Stimulated activated CD8-positive, alpha-beta memory T cell treated with anti-CD3 and anti-CD28 coated beads, Interleukin-4, amount 100 ng/mL, for 1 hour (primary cell): ENCODE measurements around the gene SLC26A11.
"Not testable (repeated sequence)": the region's sequence is repeated elsewhere in the genome, so short reads cannot be mapped to it uniquely, and the experiment has no call there.

Experiments used
- DNase-seq, 2 donors: peaks; one replicate each; pipeline ENCODE4 v3.0.0-alpha.2; 2020; ENCODE audit warnings: low read depth in 2 of 2, low spot score in 1 of 2

The SLC26A11 gene

DNA sequence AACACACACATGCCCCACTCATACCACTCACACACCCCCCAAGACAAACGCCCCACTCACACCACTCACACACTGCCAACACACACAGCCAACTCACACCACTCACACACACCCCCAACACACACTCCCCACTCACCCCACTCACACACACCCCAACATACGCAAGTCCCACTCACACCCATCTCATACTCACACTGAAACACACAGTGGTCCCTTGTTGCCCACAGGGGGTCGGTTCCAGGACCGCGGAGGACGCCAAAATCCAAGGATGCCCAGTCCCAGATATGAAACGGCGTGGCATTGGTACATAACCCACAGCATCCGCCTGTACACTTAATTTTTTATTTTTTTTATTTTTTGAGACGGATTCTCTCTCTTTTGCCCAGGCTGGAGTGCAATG lies 61.3 kb downstream of the SLC26A11 start:
- no peak for DNase-seq

DNA sequence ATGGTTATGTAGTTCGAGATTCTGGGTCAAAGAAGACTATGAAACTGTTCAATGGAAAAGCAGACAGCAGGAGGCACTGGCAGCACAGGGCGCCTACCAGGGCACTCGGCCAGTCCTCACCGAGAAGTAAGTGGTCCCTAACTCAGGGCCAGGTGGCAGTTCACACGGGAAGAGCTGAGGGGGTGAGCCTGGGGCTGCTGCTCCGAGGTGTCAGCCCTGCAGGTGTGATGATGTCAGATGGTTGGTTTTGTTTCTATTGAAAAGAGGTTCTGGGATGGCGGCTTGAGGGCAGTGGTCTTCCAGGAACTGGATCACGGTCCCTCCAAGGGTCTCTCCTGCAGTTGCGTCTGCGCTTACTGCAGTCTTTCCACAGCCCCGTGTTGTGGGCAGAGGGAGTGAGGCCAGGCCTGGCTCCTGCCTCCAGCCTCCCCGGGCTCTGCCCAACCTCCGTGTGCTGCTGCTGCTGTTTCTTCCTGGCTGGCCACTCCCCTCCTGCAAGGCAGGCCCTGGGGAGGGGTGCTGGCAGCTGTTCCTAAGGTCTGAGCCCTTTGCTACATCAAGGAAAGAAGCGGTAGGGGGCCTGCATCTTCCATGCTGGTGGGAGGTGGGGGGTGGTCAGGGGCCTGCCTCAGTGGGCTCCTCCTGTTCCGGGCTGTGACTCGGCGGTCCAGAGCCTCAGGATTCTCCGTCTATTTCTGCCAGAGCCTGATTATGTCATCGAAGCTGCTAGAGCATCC lies 63.1 kb downstream of the SLC26A11 start:
- DNase-seq, result no peak

DNA sequence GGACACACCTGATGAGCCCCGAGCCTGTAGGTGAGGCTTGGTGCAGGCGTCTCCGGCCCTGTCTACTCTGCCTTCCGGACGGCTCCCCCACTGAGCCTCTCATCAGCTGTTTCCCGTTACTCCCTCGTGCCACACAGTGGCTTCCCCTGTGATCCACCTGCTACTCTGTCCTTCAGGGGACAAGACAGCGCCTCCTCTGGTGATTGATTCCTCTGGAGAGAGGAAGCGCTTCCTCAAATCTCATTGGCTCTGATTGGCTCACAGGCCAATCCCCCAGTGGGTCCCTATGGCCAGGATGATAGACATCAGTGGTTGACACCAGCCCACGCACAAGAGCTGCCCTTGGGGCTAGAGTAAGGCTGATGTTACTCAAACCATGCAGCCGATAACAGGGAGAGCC lies 64.4 kb downstream of the SLC26A11 start:
- no peak for DNase-seq

DNA sequence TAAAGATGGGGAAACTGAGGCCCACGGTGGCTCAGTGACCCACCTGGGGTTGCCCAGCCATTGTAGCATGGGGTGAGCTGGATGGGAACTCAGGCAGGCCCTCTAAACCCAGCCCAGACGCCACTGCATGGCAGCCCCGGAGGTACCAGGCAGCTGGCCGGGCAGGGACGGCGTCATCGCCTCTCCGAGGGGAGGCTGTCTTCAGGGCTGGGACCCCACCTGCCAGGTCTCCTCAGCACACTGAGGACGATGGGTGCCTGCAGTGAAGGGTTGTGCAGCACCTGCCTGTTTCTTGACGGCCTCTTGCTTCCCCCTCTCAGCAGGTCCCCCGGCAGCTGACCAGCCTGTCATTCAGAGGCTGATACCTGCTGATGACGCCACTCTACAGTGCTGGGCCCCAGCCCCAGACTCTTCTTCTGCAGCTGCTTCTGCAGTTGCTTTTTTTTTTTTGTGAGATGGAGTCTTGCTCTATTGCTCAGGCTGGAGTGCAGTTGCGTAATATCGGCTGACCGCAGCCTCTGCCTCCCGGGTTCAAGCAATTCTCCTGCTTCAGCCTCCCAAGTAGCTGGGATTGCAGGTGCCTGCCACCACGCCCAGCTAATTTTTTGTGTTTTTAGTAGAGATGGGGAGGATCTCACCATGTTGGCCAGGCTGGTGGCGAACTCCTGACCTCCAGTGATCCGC lies 65.2 kb downstream of the SLC26A11 start:
- DNase-seq, result no peak

DNA sequence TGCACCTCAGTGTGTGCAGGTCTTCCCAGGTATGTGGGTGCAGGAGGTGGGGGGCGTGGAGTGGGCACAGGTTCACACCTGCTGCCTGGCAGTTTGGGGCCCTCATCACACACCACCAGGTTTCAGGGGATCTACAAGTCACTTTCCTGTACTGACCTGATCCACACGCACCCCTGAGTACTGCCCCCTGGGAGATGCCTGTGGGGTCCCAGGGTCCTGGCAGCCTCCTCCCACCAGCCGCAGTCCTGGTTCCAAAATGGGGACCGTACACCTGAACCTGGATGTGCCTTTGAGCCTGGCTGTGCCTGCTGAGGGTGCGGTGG lies 66.4 kb downstream of the SLC26A11 start:
- DNase-seq, result no peak

DNA sequence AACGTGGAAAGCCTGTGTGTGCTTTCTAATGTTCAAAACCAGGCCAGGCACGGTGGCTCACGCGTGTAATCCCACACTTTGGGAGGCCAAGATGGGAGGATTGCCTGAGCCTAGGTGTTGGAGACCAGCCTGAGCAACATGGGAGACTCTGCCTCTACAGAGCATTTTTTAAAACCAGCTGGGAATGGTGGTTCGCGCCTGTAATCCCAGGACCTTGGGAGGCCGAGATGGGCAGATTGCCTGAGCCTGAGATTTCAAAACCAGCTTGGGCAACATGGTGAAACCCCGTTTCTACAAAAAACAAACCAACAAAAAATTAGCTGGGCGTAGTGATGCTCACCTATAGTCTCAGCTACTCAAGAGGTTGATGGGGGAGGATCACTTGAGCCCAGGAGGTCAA lies 66.8 kb downstream of the SLC26A11 start:
- no peak for DNase-seq

DNA sequence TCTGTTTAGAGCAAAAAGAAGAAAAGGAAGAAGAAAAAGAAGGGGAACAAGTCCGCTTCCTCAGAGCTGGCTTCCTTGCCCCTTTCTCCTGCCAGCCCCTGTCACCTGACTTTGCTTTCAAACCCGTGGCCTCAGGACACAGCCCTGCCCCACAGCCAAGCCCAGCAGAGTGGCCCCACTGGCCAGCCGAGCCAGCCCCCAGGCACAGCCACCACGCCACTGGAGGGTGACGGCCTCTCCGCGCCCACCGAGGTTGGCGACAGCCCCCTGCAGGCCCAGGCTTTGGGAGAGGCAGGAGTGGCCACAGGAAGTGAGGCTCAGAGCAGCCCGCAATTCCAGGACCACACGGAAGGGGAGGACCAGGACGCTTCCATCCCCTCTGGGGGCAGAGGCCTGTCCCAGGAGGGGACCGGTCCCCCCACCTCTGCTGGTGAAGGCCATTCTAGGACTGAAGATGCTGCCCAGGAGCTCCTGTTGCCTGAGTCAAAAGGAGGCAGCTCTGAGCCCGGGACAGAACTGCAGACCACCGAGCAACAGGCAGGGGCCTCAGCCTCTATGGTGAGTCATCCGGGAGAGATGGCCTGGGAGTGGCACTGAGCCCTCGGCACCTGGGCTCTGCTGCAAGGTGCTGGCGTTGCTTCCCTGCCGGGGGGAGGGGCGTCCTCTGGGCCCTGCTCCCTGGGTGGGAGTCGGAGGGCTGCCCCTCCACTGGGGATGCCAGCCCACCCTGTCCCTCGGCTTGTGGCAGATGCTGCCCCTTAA lies 67.8 kb downstream of the SLC26A11 start:
- no peak for DNase-seq

DNA sequence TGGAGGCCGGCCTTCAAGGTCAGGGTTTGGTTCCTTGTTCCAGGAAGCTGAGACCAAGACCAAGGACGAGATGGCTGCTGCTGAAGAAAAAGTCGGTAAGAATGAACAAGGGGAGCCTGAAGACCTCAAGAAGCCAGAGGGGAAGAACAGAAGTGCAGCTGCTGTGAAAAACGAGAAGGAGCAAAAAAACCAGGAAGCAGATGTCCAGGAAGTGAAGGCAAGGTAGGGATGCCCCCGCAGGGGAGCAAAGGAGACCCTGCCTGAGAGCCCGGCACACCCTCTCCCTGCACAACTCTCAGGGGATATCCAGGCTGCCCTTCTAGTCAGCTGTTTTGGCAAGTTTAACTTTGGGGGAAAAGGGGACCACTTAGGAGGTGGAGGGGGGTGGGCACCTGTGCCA lies 69.4 kb downstream of the SLC26A11 start:
- no peak for DNase-seq

DNA sequence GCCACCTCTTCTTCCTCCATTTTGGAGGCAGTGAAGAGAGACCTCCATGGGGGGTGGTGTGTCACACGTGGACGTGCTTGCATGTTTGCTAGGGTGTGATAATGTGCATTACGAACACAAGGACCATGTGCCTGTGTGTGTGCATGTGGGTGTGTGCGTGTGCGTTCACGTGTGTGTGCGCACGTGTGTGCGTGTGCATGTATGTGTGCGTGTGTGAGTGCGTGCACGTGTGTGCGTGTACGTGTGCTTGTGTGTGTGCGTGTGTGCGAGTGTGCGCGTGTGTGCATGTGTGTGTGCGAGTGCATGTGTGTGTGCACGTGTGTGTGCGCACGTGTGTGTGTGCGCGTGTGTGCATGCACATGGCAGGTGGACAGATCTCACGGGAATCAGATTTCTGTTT lies 69.9 kb downstream of the SLC26A11 start:
- DNase-seq, result no peak

DNA sequence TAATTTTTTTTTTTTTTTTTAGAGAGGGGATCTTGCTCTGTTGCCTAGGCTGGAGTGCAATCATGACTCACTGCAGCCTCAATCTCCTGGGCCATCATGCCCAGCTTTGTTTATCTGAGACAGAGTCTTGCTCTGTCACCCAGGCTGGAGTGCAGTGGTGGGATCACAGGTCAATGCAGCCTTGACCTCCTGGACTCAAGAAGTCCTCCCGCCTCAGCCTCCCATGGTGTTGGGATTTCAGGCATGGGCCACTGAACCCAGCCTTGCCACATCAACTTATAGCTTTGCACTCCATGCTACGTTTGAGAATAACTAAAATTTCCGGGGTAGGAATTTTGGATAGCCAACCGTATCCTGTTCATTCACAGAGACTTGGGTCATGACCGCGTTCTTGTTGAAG lies 71.0 kb downstream of the SLC26A11 start:
- DNase-seq, result no peak

DNA sequence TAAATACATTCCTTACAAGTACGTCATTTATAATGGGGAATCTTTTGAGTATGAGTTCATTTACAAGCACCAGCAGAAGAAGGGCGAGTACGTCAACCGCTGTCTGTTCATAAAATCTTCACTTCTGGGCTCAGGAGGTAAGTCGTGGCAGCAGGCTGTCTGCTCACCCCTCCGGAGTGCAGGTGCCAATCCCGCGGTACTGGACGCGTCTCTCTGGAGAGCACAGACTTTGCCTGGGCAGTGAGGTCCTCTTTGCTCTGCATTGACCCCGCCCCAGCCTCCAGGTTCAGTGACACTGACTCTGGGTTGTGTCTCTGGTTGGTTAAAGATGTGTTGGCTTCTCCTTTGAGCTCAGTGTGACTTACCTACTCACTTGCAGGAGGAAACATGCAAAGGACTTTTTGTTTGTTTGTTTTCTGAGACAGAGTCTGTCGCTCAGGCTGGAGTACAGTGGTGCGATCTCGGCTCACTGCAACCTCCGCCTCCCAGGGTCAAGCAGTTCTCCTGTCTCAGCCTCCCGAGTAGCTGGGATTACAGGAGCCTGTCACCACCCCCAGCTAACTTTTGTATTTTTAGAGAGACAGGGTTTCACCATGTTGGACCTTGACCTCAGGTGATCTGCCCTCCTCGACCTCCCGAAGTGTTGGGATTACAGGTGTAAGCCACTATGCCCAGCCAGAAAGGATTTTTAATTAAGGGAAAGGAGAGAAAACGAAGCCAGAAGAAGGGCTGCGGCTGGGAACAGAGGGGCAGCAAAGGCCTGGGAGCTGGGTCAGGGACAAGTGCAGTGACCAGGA lies 71.7 kb downstream of the SLC26A11 start:
- DNase-seq, result no peak

DNA sequence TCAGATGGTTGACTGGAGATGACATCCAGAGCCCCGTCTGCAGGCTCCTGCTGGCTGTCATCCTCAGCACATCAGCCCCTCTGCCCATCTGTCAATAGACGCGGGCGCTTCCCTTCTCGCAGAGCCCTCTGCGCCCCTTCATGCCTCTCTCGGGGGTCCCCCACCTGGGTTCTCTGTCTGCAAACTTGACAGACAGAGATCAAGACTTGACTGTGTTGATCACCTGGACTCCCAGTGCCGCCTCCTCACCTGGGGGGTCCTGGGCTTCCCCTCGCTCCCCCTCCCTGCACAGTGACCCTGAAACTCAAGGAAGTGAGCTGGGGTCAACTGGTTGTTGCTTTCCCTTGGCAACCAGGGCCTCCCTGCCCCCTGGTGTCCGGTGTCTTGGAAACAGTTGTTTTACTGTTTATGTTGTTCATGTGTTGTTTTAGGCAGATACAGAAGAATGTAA lies 72.3 kb downstream of the SLC26A11 start:
- no peak for DNase-seq

DNA sequence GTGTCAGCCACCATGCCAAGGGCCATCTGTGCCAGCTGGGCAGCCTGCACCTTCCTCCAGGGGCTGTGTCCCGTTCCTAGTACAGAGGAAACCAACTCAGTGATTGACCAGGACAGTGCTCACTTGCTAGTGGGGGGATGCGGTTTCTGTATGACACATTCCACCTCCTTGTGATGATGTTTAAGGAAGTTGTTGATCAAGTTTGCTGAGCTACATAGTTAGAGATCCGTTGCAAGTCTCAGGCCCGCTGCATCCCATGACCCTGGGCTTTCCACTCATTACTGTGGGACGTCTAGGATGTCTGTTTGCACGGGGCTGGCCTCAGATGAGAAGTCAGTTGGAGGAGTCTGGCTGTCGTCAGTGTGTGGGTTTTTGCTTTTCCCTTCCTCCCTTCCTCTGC lies 74.0 kb downstream of the SLC26A11 start:
- no peak for DNase-seq

DNA sequence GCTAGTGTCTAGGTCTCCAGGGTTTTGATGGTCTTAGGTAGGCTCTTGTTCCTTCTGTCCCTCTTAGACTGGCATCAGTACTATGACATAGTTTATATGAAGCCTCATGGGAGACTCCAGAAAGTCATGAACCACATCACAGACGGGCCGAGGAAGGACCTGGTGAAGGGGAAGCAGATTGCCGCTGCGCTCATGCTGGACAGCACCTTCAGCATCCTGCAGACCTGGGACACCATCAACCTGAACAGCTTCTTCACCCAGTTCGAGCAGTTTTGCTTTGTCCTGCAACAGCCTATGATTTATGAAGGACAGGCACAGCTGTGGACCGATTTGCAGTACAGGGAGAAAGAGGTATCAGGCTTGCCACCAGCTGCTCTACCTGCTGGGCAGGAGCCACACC lies 74.4 kb downstream of the SLC26A11 start:
- no peak for DNase-seq

DNA sequence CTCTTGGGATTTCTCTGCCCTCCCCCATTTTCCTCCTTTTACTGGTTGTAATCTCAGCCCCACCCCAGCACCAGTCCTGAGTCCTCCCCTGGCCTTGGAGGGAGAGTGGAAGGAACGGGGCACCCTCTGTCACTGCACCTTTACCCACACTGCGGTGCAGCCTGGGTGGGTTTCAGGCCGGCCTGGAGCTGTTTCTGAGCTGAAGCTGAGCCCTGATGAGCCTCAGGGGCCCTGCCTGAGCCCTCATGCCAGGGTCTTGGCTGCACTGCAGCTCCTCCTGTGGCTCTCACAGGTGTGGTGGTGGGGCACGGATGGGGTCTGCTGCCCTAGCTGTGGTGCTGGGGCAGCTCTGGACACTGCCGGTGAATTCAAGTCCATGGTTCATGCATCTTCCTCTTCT lies 74.9 kb downstream of the SLC26A11 start:
- no peak for DNase-seq

DNA sequence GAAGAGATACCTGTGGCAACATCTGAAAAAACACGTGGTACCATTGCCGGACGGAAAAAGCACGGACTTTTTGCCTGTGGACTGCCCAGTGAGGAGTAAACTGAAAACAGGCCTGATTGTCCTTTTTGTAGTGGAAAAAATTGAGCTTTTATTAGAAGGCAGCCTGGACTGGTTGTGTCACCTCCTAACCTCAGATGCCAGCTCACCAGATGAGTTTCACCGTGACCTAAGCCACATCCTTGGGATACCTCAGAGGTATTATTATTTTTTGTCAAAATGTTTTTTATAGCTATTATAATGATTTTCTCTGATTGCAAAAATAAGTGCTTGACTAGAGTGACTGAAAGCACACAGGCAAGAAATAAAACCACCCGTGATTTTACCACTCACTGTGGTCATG lies 75.3 kb downstream of the SLC26A11 start:
- no peak for DNase-seq

DNA sequence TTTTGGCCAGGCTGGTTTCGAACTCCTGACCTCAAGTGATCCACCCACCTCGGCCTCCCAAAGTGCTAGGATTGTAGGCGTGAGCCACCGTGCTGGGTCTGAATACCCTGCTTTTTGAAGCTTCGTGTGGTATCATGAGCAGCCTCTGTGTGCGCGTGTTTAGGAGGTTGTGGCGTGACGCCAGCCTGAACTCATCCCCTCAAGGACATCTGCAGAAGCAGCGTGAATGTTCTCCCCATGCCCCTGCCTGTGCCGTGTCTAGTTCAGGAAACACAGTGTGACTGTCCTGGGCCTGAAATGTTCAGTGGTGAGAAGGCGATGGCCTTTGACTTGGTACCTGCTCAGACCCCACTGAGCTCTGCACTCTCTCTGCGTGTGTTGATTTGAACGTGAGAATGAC lies 76.0 kb downstream of the SLC26A11 start:
- no peak for DNase-seq

DNA sequence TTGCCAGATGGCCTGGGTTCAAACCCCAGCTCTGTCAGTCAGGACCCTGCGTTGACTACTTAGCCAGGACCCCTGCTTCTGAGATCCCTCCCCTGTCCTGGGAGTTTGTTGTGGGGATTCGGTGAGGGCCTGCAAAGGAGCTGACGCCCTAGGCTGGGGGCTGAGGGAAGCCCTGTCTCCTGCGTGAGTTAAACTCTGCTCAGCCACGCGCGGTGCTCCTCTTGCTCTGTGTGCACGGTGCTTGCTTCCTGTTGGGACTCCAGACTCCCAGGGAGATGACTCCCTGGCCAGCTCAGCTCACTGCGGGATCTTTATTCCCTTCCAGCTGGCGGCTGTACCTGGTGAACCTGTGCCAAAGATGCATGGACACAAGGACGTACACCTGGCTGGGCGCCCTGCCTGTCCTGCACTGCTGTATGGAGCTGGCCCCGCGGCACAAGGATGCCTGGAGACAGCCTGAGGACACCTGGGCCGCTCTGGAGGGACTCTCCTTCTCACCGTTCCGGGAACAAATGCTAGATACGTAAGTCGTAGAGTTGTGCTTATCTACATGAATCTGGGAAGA lies 77.9 kb downstream of the SLC26A11 start:
- DNase-seq, result no peak

DNA sequence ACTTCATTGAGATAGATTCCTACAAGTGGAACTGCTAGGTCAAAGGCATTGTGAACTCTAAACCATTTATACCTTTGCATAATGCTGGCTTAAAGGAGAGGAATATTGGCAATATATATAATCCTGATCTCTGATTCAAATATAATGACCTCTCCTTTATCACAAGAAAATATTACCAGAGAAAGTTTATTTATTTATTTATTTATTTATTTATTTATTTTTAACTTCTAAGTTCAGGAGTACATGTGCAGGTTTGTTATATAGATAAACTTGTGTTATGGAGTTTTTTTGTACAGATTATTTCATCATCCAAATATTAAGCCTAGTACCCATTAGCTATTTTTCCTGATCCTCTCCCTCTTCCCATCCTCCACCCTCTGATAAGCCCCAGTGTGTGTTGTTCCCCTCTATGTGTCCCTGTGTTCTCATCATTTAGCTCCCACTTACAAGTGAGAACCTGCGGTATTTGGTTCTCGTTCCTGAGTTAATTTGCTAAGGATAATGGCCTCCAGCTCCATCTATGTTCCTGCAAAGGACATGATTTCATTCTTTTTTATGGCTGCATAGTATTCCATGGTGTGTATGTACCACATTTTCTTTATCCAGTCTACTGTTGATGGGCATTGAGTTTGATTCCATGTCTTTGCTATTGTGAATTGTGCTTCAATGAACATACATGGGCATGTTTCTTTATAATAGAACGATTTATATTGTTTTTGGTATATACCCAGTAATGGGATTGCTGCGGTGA lies 79.3 kb downstream of the SLC26A11 start:
- not testable (repeated sequence) for DNase-seq

DNA sequence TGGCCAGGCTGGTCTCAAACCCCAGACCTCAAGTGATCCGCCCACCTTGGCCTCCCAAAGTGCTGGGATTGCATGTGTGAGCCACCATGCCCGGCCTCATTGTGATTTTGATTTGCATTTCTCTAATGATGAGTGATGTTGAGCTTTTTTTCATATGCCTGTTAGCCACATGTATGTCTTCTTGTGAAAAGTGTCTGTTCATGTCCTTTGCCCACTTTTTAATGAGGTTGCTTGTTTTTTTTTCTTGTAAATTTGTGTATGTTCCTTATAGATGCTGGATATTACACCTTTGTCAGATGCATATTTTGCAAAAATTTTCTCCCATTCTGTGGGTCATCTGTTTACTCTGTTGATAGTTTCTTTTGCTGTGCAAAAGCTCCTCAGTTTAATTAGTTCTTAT lies 80.5 kb downstream of the SLC26A11 start:
- DNase-seq, result not testable (repeated sequence)
